NB4 (cell line): Measurements from ENCODE around the gene IHH.
A peak's percentile ranks its signal among the peaks of the same experiment; 100 is the strongest.

ENCODE experiments used
- DNase-seq: peaks from one replicate; pipeline ENCODE4 v3.0.0; 2010; ENCODE audit warnings: low read depth
- H3K4me3 ChIP-seq: one replicate; pipeline ENCODE4 v1.5.1; 2011; ENCODE audit warnings: mild to moderate bottlenecking, low read depth, low read length, moderate library complexity
- CTCF ChIP-seq: IDR thresholded peaks from one replicate; pipeline ENCODE4 v1.5.1; 2012; ENCODE audit warnings: low read depth, low read length
- MAX ChIP-seq: IDR thresholded peaks from 2 replicates; pipeline ENCODE4 v1.6.1; 2011; ENCODE audit warnings: low read depth, low read length
- MYC ChIP-seq: IDR thresholded peaks from 2 replicates; pipeline ENCODE4 v1.6.1; 2011; ENCODE audit warnings: low read depth, low read length
- POLR2A ChIP-seq: IDR thresholded peaks from 2 replicates; pipeline ENCODE4 v1.6.1; 2011; ENCODE audit warnings: mild to moderate bottlenecking; ENCODE audit not compliant: insufficient read length; ENCODE audit errors: extremely low read depth

IHH gene

GRCh38 chr2:219081701-219082331 lies 21.1 kb upstream of the IHH start:
- H3K4me3 ChIP-seq: no peak overlapping the region
- TF ChIP-seq CTCF (no peak), MAX (no peak), POLR2A (no peak)
- DNase-seq: no peak

- TF ChIP-seq MAX: no peak
- no peak for TF ChIP-seq MYC
- DNase-seq: no peak
- H3K4me3 ChIP-seq: no peak overlapping the region
These were observed 20.4 kb upstream of the IHH start for GRCh38 chr2:219081096-219081495.

GRCh38 chr2:219079417-219079816 lies 18.7 kb upstream of the IHH start:
- no peak for TF ChIP-seq MAX
- TF ChIP-seq CTCF: no peak
- TF ChIP-seq MYC: no peak
- no peak for TF ChIP-seq POLR2A
- DNase-seq: no peak
- H3K4me3 ChIP-seq: no peak overlapping the region

GRCh38 chr2:219078951-219079350 lies 18.2 kb upstream of the IHH start:
- no peak for TF ChIP-seq MYC
- no peak for TF ChIP-seq POLR2A
- no peak for TF ChIP-seq CTCF
- no peak for TF ChIP-seq MAX
- no peak overlapping the region for H3K4me3 ChIP-seq
- DNase-seq: no peak

- no peak overlapping the region for H3K4me3 ChIP-seq
- no peak for DNase-seq
- no peak for TF ChIP-seq CTCF
These were observed 17.4 kb upstream of the IHH start for GRCh38 chr2:219078126-219078525.

- no peak for TF ChIP-seq CTCF
- no peak for TF ChIP-seq POLR2A
- no peak for TF ChIP-seq MAX
- peak; percentile 76 for DNase-seq
- no peak overlapping the region for H3K4me3 ChIP-seq
These were observed 15.5 kb upstream of the IHH start for GRCh38 chr2:219076253-219076652.
